Amygdala (tissue), 56 donors: Measurements from ENCODE around the gene VARS1.

ENCODE experiments used
- DNase-seq, 56 donors: peaks; one replicate each; lab custom pipeline; 2025; lab: John Stamatoyannopoulos, UW

VARS1 gene

GRCh38 chr6:31775633-31776484, 19.7 kb downstream of the VARS1 start:
- DNase-seq, result no peak

GRCh38 chr6:31775184-31775583, 20.4 kb downstream of the VARS1 start:
- no peak for DNase-seq

- no peak for DNase-seq
Observed at GRCh38 chr6:31771992-31772358, 23.6 kb downstream of the VARS1 start.

GRCh38 chr6:31770860-31771259, 24.7 kb downstream of the VARS1 start:
- no peak for DNase-seq

- peak in 5 of 56 donors; percentile 13 to 27 (median 23) for DNase-seq
Observed at GRCh38 chr6:31769684-31770371, 25.7 kb downstream of the VARS1 start.

GRCh38 chr6:31768363-31769257, 26.9 kb downstream of the VARS1 start:
- peak in 1 of 56 donors; percentile 29 for DNase-seq

- no peak for DNase-seq
Observed at GRCh38 chr6:31767096-31767645, 28.4 kb downstream of the VARS1 start.

- no peak for DNase-seq
Observed at GRCh38 chr6:31765910-31766794, 29.4 kb downstream of the VARS1 start.

GRCh38 chr6:31765559-31765909, 30.0 kb downstream of the VARS1 start:
- no peak for DNase-seq

- DNase-seq, result no peak
Observed at GRCh38 chr6:31764198-31764597, 31.4 kb downstream of the VARS1 start.

GRCh38 chr6:31763619-31763940, 32.0 kb downstream of the VARS1 start:
- peak in 7 of 56 donors; percentile 5 to 27 (median 19) for DNase-seq

- no peak for DNase-seq
Observed at GRCh38 chr6:31762878-31763618, 32.5 kb downstream of the VARS1 start.

- no peak for DNase-seq
Observed at GRCh38 chr6:31762356-31762755, 33.2 kb downstream of the VARS1 start, which contains the start of gene SAPCD1. TSS of gene SAPCD1 (plus strand) at chr6:31762656. CDS start at chr6:31763055, 399 bp downstream.

- DNase-seq, result no peak
Observed at GRCh38 chr6:31761343-31761742, 34.2 kb downstream of the VARS1 start.

GRCh38 chr6:31760790-31761189, 34.8 kb downstream of the VARS1 start:
- no peak for DNase-seq

- DNase-seq, result no peak
Observed at GRCh38 chr6:31758281-31758680, 37.3 kb downstream of the VARS1 start.

GRCh38 chr6:31752739-31753319, 42.7 kb downstream of the VARS1 start:
- DNase-seq, result no peak

GRCh38 chr6:31750411-31751022, 45.0 kb downstream of the VARS1 start:
- no peak for DNase-seq
